ENCODE data around the gene CTNNA1.
A peak's percentile ranks its signal among the peaks of the same experiment; 100 is the strongest.

Gene CTNNA1

GRCh38 chr5:138849439-138849838 lies 96.2 kb downstream of the CTNNA1 start:
- Mint-ChIP-seq H3K4me3 (no peak overlapping the region), H3K27ac (no peak overlapping the region), H3K9me3 (no peaks in the 10 kb centered on the region), H3K27me3 (ENCODE audit: low read depth) (peaks cover 4% of the 10 kb centered on the region), H3K4me1 (ENCODE audit: low read depth) (peaks cover 15% of the 10 kb centered on the region), H3K36me3 (ENCODE audit: low read depth) (peaks cover 2% of the 10 kb centered on the region)

GRCh38 chr5:138849882-138850281 lies 96.7 kb downstream of the CTNNA1 start:
- H3K36me3 Mint-ChIP-seq (ENCODE audit: low read depth): peaks cover 2% of the 10 kb centered on the region
- H3K27ac Mint-ChIP-seq: no peak overlapping the region
- peaks cover 4% of the 10 kb centered on the region for H3K27me3 Mint-ChIP-seq (ENCODE audit: low read depth)
- H3K9me3 Mint-ChIP-seq: no peaks in the 10 kb centered on the region
- H3K4me1 Mint-ChIP-seq (ENCODE audit: low read depth): peaks cover 15% of the 10 kb centered on the region
- H3K4me3 Mint-ChIP-seq: no peak overlapping the region

GRCh38 chr5:138850865-138851435 lies 97.7 kb downstream of the CTNNA1 start:
- no peak overlapping the region for H3K27ac Mint-ChIP-seq
- no peaks in the 10 kb centered on the region for H3K9me3 Mint-ChIP-seq
- H3K4me1 Mint-ChIP-seq (ENCODE audit: low read depth): peaks cover 15% of the 10 kb centered on the region
- H3K27me3 Mint-ChIP-seq (ENCODE audit: low read depth): peaks cover 4% of the 10 kb centered on the region
- H3K4me3 Mint-ChIP-seq: no peak overlapping the region
- H3K36me3 Mint-ChIP-seq (ENCODE audit: low read depth): peaks cover 2% of the 10 kb centered on the region

GRCh38 chr5:138853132-138853531 lies 99.9 kb downstream of the CTNNA1 start:
- H3K9me3 Mint-ChIP-seq: no peaks in the 10 kb centered on the region
- H3K36me3 Mint-ChIP-seq (ENCODE audit: low read depth): peaks cover 2% of the 10 kb centered on the region
- H3K4me1 Mint-ChIP-seq (ENCODE audit: low read depth): peaks cover 15% of the 10 kb centered on the region
- peak overlapping the region; percentile 29 for H3K4me3 Mint-ChIP-seq
- peaks cover 4% of the 10 kb centered on the region for H3K27me3 Mint-ChIP-seq (ENCODE audit: low read depth)
- H3K27ac Mint-ChIP-seq: no peak overlapping the region

- H3K9me3 Mint-ChIP-seq: peaks cover 18% of the 10 kb centered on the region
- peaks cover 2% of the 10 kb centered on the region for H3K4me1 Mint-ChIP-seq (ENCODE audit: low read depth)
- H3K27me3 Mint-ChIP-seq (ENCODE audit: low read depth): peaks cover 25% of the 10 kb centered on the region
- H3K4me3 Mint-ChIP-seq: no peak overlapping the region
- H3K27ac Mint-ChIP-seq: no peak overlapping the region
- no peaks in the 10 kb centered on the region for H3K36me3 Mint-ChIP-seq (ENCODE audit: low read depth)
Observed at GRCh38 chr5:138867011-138867410, 113.8 kb downstream of the CTNNA1 start.

- peaks cover 42% of the 10 kb centered on the region for H3K27me3 Mint-ChIP-seq (ENCODE audit: low read depth)
- no peak overlapping the region for H3K4me3 Mint-ChIP-seq
- no peaks in the 10 kb centered on the region for H3K36me3 Mint-ChIP-seq (ENCODE audit: low read depth)
- H3K9me3 Mint-ChIP-seq: peaks cover 6% of the 10 kb centered on the region
- H3K4me1 Mint-ChIP-seq (ENCODE audit: low read depth): peaks cover 2% of the 10 kb centered on the region
- no peak overlapping the region for H3K27ac Mint-ChIP-seq
Observed at GRCh38 chr5:138869038-138869437, 115.8 kb downstream of the CTNNA1 start.

GRCh38 chr5:138869763-138870500 lies 116.7 kb downstream of the CTNNA1 start:
- no peak overlapping the region for H3K4me3 Mint-ChIP-seq
- no peaks in the 10 kb centered on the region for H3K9me3 Mint-ChIP-seq
- H3K27ac Mint-ChIP-seq: no peak overlapping the region
- H3K4me1 Mint-ChIP-seq (ENCODE audit: low read depth): peaks cover 2% of the 10 kb centered on the region
- H3K27me3 Mint-ChIP-seq (ENCODE audit: low read depth): peaks cover 42% of the 10 kb centered on the region
- H3K36me3 Mint-ChIP-seq (ENCODE audit: low read depth): no peaks in the 10 kb centered on the region

- H3K4me3 Mint-ChIP-seq: no peak overlapping the region
- no peaks in the 10 kb centered on the region for H3K36me3 Mint-ChIP-seq (ENCODE audit: low read depth)
- no peak overlapping the region for H3K27ac Mint-ChIP-seq
- H3K27me3 Mint-ChIP-seq (ENCODE audit: low read depth): peaks cover 42% of the 10 kb centered on the region
- H3K4me1 Mint-ChIP-seq (ENCODE audit: low read depth): peaks cover 2% of the 10 kb centered on the region
- H3K9me3 Mint-ChIP-seq: no peaks in the 10 kb centered on the region
Observed at GRCh38 chr5:138870611-138871010, 117.4 kb downstream of the CTNNA1 start.

GRCh38 chr5:138872841-138873465 lies 119.7 kb downstream of the CTNNA1 start:
- peaks cover 2% of the 10 kb centered on the region for H3K4me1 Mint-ChIP-seq (ENCODE audit: low read depth)
- H3K27ac Mint-ChIP-seq: no peak overlapping the region
- H3K27me3 Mint-ChIP-seq (ENCODE audit: low read depth): peaks cover 42% of the 10 kb centered on the region
- no peaks in the 10 kb centered on the region for H3K9me3 Mint-ChIP-seq
- no peak overlapping the region for H3K4me3 Mint-ChIP-seq
- H3K36me3 Mint-ChIP-seq (ENCODE audit: low read depth): no peaks in the 10 kb centered on the region

GRCh38 chr5:138873466-138874221 lies 120.4 kb downstream of the CTNNA1 start:
- H3K36me3 Mint-ChIP-seq (ENCODE audit: low read depth): no peaks in the 10 kb centered on the region
- H3K4me1 Mint-ChIP-seq (ENCODE audit: low read depth): peaks cover 2% of the 10 kb centered on the region
- no peak overlapping the region for H3K27ac Mint-ChIP-seq
- no peak overlapping the region for H3K4me3 Mint-ChIP-seq
- peaks cover 42% of the 10 kb centered on the region for H3K27me3 Mint-ChIP-seq (ENCODE audit: low read depth)
- H3K9me3 Mint-ChIP-seq: no peaks in the 10 kb centered on the region

GRCh38 chr5:138874241-138874640 lies 121.0 kb downstream of the CTNNA1 start:
- Mint-ChIP-seq H3K4me3 (no peak overlapping the region), H3K27me3 (ENCODE audit: low read depth) (peaks cover 42% of the 10 kb centered on the region), H3K9me3 (no peaks in the 10 kb centered on the region), H3K36me3 (ENCODE audit: low read depth) (no peaks in the 10 kb centered on the region), H3K4me1 (ENCODE audit: low read depth) (peaks cover 2% of the 10 kb centered on the region), H3K27ac (no peak overlapping the region)

GRCh38 chr5:138874771-138875551 lies 121.7 kb downstream of the CTNNA1 start, which contains the start of gene LRRTM2:
Gene LRRTM2 (minus strand): TSS chr5:138875335. CDS start chr5:138874911, 424 bp downstream.
- H3K9me3 Mint-ChIP-seq: no peaks in the 10 kb centered on the region
- no peaks in the 10 kb centered on the region for H3K36me3 Mint-ChIP-seq (ENCODE audit: low read depth)
- H3K4me1 Mint-ChIP-seq (ENCODE audit: low read depth): no peaks in the 10 kb centered on the region
- no peak within 1 kb of the TSS for H3K27ac Mint-ChIP-seq
- peaks cover 34% of the 10 kb centered on the region for H3K27me3 Mint-ChIP-seq (ENCODE audit: low read depth)
- H3K4me3 Mint-ChIP-seq: no peak within 1 kb of the TSS

GRCh38 chr5:138875552-138875875 lies 122.3 kb downstream of the CTNNA1 start:
- H3K27me3 Mint-ChIP-seq (ENCODE audit: low read depth): peaks cover 33% of the 10 kb centered on the region
- no peak overlapping the region for H3K4me3 Mint-ChIP-seq
- H3K4me1 Mint-ChIP-seq (ENCODE audit: low read depth): no peaks in the 10 kb centered on the region
- H3K9me3 Mint-ChIP-seq: no peaks in the 10 kb centered on the region
- H3K27ac Mint-ChIP-seq: no peak overlapping the region
- H3K36me3 Mint-ChIP-seq (ENCODE audit: low read depth): no peaks in the 10 kb centered on the region

- H3K27ac Mint-ChIP-seq: no peak overlapping the region
- H3K4me3 Mint-ChIP-seq: no peak overlapping the region
- H3K36me3 Mint-ChIP-seq (ENCODE audit: low read depth): no peaks in the 10 kb centered on the region
- H3K9me3 Mint-ChIP-seq: no peaks in the 10 kb centered on the region
- no peaks in the 10 kb centered on the region for H3K4me1 Mint-ChIP-seq (ENCODE audit: low read depth)
- H3K27me3 Mint-ChIP-seq (ENCODE audit: low read depth): peaks cover 33% of the 10 kb centered on the region
Observed at GRCh38 chr5:138875946-138876345, 122.7 kb downstream of the CTNNA1 start.

All from T-helper 1 cell treated with Interleukin-12 subunit alpha and Interleukin-12 subunit beta and Interleukin-4 antibody, amounts not matched to agents 30 μg/mL and 1 μg/mL, for 36 hours (primary cell).